HG03097 (cell line): ENCODE results near the gene ZMYND8.
"Not testable (repeated sequence)": the region's sequence is repeated elsewhere in the genome, so short reads cannot be mapped to it uniquely, and the experiment has no call there.

Experiments
- ATAC-seq: cut with Tn5 transposase; IDR thresholded peaks from one replicate; pipeline ENCODE4 v1.9.1; 2021; ENCODE audit not compliant: unreplicated experiment, low FRiP score

Gene ZMYND8

GRCh38 chr20:47314647-47315338 is 41.7 kb downstream of the ZMYND8 start:
- ATAC-seq = no peak

- no peak for ATAC-seq
Observed at GRCh38 chr20:47311967-47312681, 44.4 kb downstream of the ZMYND8 start.

GRCh38 chr20:47311211-47311610 is 45.3 kb downstream of the ZMYND8 start:
- no peak for ATAC-seq

GRCh38 chr20:47310729-47311128 is 45.8 kb downstream of the ZMYND8 start:
- no peak for ATAC-seq

- ATAC-seq = no peak
Observed at GRCh38 chr20:47309806-47310426, 46.6 kb downstream of the ZMYND8 start.

GRCh38 chr20:47309394-47309793 is 47.1 kb downstream of the ZMYND8 start:
- ATAC-seq = no peak

- ATAC-seq = not testable (repeated sequence)
Observed at GRCh38 chr20:47307569-47307968, 48.9 kb downstream of the ZMYND8 start.

GRCh38 chr20:47306755-47307370 is 49.6 kb downstream of the ZMYND8 start:
- ATAC-seq = no peak

GRCh38 chr20:47306095-47306494 is 50.4 kb downstream of the ZMYND8 start:
- no peak for ATAC-seq

GRCh38 chr20:47305667-47306066 is 50.8 kb downstream of the ZMYND8 start:
- no peak for ATAC-seq

GRCh38 chr20:47304287-47304686 is 52.2 kb downstream of the ZMYND8 start:
- no peak for ATAC-seq

- ATAC-seq = no peak
Observed at GRCh38 chr20:47303736-47304135, 52.8 kb downstream of the ZMYND8 start.

GRCh38 chr20:47300071-47300470 is 56.4 kb downstream of the ZMYND8 start:
- no peak for ATAC-seq

- no peak for ATAC-seq
Observed at GRCh38 chr20:47298624-47299023, 57.9 kb downstream of the ZMYND8 start.

- ATAC-seq = no peak
Observed at GRCh38 chr20:47297746-47298145, 58.8 kb downstream of the ZMYND8 start.

- no peak for ATAC-seq
Observed at GRCh38 chr20:47296950-47297349, 59.5 kb downstream of the ZMYND8 start.

GRCh38 chr20:47295921-47296426 is 60.5 kb downstream of the ZMYND8 start:
- ATAC-seq = no peak

GRCh38 chr20:47295129-47295813 is 61.2 kb downstream of the ZMYND8 start:
- ATAC-seq = no peak

- no peak for ATAC-seq
Observed at GRCh38 chr20:47293631-47294030, 62.9 kb downstream of the ZMYND8 start.

GRCh38 chr20:47292581-47292980 is 63.9 kb downstream of the ZMYND8 start:
- no peak for ATAC-seq
